Epidermal melanocyte (primary cell): ENCODE measurements around the gene CRYGS.
A peak's percentile ranks its signal among the peaks of the same experiment; 100 is the strongest.
"Not testable (repeated sequence)": the region's sequence is repeated elsewhere in the genome, so short reads cannot be mapped to it uniquely, and the experiment has no call there.

Source experiments
- DNase-seq: peaks from one replicate; pipeline ENCODE4 v3.0.0; 2011; ENCODE audit warnings: low spot score; ENCODE audit not compliant: insufficient read length

CRYGS gene

DNA sequence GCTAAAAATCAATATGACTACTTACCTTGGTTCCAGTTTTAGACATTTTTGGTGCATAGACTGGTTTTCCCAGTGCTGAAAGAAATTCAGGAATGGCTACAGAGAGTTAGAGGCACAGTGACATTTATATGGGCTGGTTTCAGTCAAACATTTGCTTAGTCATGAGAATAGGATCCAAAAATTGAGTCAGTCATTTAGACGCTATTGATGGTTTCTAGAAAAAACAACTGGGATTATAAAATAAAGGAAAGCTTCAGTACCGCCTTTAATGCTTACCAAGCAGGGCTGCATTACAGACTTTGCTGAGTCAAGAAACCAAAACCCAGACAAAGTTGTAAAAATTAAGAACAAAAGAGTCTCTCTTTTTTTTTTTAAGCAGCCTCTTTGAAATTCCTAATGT lies at the start of gene CRYGS:
Gene CRYGS (minus strand): TSS at position 100 of the 400 bp plus-strand sequence. CDS start 54 bp downstream, at position 46.
- no peak for DNase-seq

GRCh38 chr3:186593862-186594261 lies 49.7 kb upstream of the CRYGS start:
- DNase-seq = no peak

DNA sequence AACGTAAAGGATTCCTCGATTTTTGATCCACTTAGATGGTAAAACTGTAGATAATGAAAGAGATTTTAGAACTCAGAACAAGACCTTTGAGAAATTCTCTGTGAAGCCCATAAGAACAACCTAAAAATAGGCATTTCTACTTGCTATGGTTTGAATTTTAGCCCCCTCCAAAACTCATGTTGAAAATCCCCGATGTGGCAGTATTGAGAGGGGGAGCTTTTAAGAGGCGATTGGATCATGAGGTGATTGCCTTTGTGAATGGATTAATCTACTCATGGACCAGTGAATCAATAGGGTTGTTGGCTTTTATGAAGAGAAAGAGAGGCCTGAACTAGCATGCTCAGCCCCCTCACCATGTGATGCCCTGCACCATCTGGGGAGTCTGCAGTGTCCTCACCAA lies 48.5 kb upstream of the CRYGS start:
- DNase-seq = no peak

DNA sequence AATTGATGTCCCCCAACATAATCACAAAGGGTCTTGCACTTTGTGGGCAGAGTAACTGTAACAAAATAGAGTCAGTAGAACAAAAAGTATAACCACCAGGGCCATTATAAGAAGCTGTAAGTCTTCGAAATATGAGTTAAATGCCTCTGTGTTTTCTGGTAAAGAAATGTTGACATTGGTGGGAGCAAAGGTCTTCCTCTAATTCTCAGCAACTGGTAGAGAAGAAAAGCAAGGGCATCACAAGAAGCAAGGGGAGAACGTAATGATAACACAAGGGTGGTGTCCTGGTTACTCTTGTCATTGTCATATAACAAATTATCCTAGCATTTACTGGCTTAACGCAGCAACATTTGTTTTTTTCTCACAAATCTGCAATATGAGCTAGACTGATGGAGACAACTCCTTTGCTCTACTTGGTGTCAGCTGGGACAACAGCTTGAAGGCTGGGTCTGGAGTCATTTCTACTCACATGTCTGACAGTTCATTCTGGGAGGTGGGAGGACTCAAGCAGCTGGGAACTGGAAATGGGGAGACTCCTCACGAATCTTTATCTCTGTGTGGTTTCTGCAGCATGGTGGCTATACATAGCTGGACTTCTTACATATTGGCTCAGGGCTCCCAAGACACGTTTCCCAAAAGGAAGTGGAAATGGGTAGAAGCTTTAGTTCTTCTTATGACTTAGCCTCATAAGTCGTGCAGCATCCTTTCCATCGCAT lies 46.6 kb upstream of the CRYGS start:
- no peak for DNase-seq

GRCh38 chr3:186589856-186590579 lies 45.8 kb upstream of the CRYGS start:
- DNase-seq = no peak

DNA sequence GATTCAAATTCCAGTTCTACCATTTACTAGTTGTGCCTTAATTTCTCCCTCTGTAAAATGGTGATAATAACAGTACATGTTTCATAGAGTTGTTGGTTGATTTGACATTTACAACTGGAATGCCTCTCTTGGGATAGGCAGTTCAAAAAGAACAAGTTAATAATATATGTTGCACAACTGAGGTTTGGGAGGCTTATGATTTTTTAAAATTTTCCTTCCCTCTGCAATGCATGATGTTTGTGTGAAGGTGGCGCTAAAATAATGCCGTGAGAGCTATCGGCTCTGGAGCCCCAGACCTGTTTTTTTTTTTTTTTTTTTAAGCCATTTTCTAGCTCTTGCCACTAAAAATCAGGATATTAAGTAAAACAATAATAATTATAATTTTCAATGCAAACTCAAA lies 44.9 kb upstream of the CRYGS start:
- DNase-seq = no peak

DNA sequence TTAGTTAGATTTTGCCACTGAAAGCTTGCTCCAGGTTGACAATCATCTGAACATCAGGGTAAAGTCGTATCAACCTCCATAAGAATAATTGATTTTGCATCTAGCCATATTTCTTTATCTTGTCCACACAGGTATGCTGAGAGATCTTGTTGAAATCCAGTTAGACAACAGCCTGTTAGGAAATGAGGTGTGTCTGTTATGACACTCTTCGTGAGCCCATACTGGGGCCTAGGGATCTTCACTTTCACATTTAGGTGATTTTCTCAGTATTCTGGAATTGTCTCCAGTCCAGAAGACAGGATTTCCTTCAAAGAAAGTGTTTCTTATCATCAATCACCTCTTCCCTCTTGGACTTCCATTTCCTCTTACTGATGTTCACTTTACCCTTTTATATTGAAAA lies 44.5 kb upstream of the CRYGS start:
- DNase-seq = no peak

- no peak for DNase-seq
These were observed 43.0 kb upstream of the CRYGS start for GRCh38 chr3:186587183-186587582.

- not testable (repeated sequence) for DNase-seq
These were observed 42.1 kb upstream of the CRYGS start for GRCh38 chr3:186586245-186586644.

- DNase-seq = no peak
These were observed 39.7 kb upstream of the CRYGS start for GRCh38 chr3:186583831-186584230.

- no peak for DNase-seq
These were observed 38.4 kb upstream of the CRYGS start for GRCh38 chr3:186582541-186582940.

DNA sequence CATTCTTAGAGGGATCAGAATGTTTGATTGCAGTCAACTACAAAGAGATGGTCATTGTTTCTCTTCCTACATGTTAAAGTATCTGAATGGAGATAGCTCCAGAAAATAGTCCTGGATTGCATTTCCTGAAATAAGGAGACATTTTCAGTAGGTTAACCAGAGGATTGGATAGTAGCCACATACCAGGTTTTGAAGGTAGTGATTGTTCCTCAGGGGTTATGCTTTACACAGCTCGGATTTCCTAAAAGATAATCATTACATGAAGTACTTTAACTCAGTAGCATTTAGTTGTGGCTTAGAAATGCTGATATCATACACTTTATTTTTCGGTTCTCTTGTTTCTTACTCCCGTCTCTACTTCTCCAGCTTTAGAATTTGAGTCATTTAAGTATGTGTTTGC lies 36.6 kb upstream of the CRYGS start:
- DNase-seq = no peak

- DNase-seq = no peak
These were observed 33.3 kb upstream of the CRYGS start for GRCh38 chr3:186577521-186577920.

GRCh38 chr3:186571644-186572013 lies 27.4 kb upstream of the CRYGS start:
- no peak for DNase-seq

- DNase-seq = no peak
These were observed 26.9 kb upstream of the CRYGS start for GRCh38 chr3:186570941-186571643.

DNA sequence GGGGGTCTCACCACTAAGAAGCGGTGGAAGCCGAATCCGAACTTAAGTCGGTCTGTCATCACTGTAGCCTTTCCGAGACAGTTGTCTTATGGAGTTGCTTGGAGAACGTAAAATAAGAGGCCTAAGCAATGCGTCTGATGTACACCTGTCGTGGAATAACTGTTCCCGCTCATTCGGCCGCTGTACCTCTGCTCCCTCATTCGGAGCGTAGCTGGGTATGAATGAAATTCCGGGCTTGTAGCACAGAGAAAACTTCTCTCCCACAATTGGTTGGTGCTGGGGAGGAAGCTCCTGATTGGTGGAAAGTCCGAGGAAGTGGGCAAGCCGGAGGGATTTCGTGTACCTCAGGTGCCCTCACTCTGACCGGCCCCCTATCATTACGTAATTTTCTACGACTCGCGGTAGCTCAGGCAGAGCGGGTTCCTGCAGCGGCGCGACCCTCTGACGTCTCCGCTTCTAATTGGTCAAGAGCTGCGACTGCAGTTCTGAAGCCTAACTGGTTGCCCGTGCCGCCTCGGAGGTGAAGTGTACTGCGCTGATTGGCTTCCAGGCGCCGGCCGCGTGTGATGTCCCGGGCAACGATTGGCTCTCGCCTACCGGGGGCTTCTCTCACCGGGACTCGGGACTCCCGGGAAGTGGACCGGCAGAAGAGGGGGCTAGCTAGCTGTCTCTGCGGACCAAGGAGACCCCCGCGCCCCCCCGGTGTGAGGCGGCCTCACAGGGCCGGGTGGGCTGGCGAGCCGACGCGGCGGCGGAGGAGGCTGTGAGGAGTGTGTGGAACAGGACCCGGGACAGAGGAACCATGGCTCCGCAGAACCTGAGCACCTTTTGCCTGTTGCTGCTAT lies 26.1 kb upstream of the CRYGS start, which contains the start of gene DNAJB11:
Gene DNAJB11 (plus strand): TSS at position 625 of the 845 bp plus-strand sequence. CDS start 178 bp downstream, at position 803.
- DNase-seq = peak; percentile 96

GRCh38 chr3:186569779-186570095 lies 25.6 kb upstream of the CRYGS start:
- no peak for DNase-seq

DNA sequence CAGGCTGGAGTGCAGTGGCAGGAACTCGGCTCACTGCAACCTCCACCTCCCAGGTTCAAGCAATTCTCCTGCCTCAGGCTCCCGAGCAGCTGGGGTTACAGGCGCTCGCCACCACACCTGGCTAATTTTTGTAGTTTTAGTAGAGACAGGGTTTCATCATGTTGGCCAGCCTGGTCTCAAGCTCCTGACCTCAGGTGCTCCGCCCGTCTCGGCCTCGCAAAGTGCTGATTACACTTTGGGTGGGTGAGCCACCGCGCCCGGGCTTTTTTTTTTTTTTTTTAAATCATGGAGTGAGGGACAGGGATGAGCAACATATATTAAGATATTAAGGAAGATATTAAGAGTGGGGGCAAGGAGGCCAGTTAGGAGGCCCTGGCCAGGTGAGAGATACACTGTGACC lies 25.2 kb upstream of the CRYGS start:
- not testable (repeated sequence) for DNase-seq

GRCh38 chr3:186567072-186567921 lies 23.1 kb upstream of the CRYGS start, which contains the start of gene TBCCD1:
Gene TBCCD1 (minus strand): TSS chr3:186567339. CDS start chr3:186564329, 3,010 bp downstream.
- peak; percentile 45 for DNase-seq

DNA sequence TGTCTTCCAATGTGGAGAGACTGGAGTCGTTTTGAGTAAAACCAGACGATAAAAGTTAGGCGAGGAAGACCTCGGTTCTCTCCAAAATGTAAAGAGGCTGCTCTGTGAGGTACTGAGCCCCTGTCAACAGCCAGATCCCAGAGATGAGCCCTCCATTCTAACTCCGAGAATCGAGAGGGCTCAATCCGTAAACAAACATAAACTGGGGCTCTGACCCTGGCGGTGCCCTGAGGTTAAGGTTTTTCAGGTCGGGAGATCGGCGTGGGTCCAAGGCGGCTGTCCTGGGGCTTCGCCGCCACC lies 22.5 kb upstream of the CRYGS start:
- DNase-seq = no peak

DNA sequence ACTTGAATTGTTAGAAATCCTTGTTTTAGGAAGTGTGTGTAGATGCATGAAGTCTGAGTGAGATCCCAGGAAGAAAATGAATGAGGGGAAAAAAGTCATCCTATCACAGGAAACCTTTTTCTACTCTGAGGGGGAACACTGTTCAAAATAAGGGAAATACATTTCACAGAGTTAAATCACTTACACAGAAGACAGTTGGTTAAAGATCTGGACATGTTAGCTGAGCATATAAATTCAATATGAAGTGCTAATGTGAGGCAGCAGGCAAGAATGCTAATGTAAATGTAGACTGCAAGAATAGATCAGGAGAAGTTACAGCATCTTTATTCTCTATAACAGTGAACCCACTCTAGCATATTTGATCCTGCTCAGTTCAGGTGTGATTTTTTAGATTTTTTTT lies 20.4 kb upstream of the CRYGS start:
- no peak for DNase-seq
